ENCODE data around the gene PERM1. TPM values are rescaled to one million over a fixed set of nuclear protein-coding genes. Genes with fewer than 3 reads are reported as not detected.

PERM1 gene
- total and polyA plus RNA-seq, 9 of the 15 experiments (the other 6 are each of a cell fraction or from before 2014, with no cell fraction given), result not detected

- no peaks in the 10 kb centered on the region for H3K9me1 ChIP-seq (ENCODE audit: control insufficient read depth, insufficient read depth, low read length)
- peaks cover 44% of the 10 kb centered on the region for H4K20me1 ChIP-seq (replicated peaks; ENCODE audit: control insufficient read depth, insufficient read depth, low read length)
- no peak overlapping the region for H2AFZ ChIP-seq (ENCODE audit: low read depth, low read length)
- in situ Hi-C loops (cut with MboI), result no loop called here
- no peaks in the 10 kb centered on the region for H3K9me3 ChIP-seq (replicated peaks; ENCODE audit: control insufficient read depth, insufficient read depth, low read depth, low read length)
- H3K79me2 ChIP-seq (ENCODE audit: control insufficient read depth, insufficient read depth, low read length), result no peaks in the 10 kb centered on the region
- H3K27me3 ChIP-seq (ENCODE audit: control insufficient read depth in 2 of 2, insufficient read depth in 2 of 2, low read length in 2 of 2), result peaks cover 43 to 85% of the 10 kb centered on the region in 2 experiments
- H3K4me3 ChIP-seq, result no peak overlapping the region
- 15% methylated on average over 9 of the region's 10 CpGs for WGBS (ENCODE audit: insufficient coverage, low coverage, missing lambda C conversion rate)
- no peak overlapping the region for H3K4me2 ChIP-seq (ENCODE audit: insufficient read depth, low read length)
- POLR2A ChIA-PET, result interaction anchor here (0.6 kb wide), 1 partner anchor 86 kb away, joined by 3 read pairs; no protein-coding TSS in a partner anchor
- TF ChIP-seq ZMIZ1 (IDR thresholded peaks at IDR 0.05; ENCODE audit: low read depth in 2 of 2, low read length in 2 of 2) (no peak), NFIC (IDR thresholded peaks at IDR 0.05) (peak; percentile 22; the same call in 1 of the 2 replicates)
- no peak overlapping the region for H3K9ac ChIP-seq (ENCODE audit: insufficient read depth in 1 of 2, low read depth in 2 of 2, low read length in 2 of 2)
- CTCF ChIA-PET (ENCODE audit: low intra/inter-chr PET ratio), result no interaction called here
- BruUV-seq (replicated peaks), result no TSS peak
- FAIRE-seq (peak; percentile 69), DNase-seq (ENCODE audit: extremely low read depth in 1 of 4, low spot score in 3 of 4) (no peak), ATAC-seq (no peak)
- H3K36me3 ChIP-seq (ENCODE audit: control insufficient read depth, insufficient read depth, low read length), result no peaks in the 10 kb centered on the region
- no peak overlapping the region for H3K27ac ChIP-seq (ENCODE audit: extremely low read depth, low read depth, low read length)
- intact Hi-C loops (cut with micrococcal nuclease), result no loop called here
- peaks cover 5 to 83% of the 10 kb centered on the region in 2 experiments; a peak in 4 of 5 replicates for H3K4me1 ChIP-seq (replicated peaks in 1 of 2; ENCODE audit: control insufficient read depth in 2 of 2, insufficient read depth in 2 of 2, low read length in 2 of 2)
Observed at GRCh38 chr1:927748-928147, 54.1 kb downstream of the PERM1 start.

Measured in K562 (cell line).